Measurements from ENCODE around the gene NOL7. TPM values are rescaled to one million over a fixed set of nuclear protein-coding genes. Genes with fewer than 3 reads are reported as not detected.

NOL7 gene
- total RNA-seq, 4 donors from 2014 or later: 108 to 187 (median 125) TPM

DNA sequence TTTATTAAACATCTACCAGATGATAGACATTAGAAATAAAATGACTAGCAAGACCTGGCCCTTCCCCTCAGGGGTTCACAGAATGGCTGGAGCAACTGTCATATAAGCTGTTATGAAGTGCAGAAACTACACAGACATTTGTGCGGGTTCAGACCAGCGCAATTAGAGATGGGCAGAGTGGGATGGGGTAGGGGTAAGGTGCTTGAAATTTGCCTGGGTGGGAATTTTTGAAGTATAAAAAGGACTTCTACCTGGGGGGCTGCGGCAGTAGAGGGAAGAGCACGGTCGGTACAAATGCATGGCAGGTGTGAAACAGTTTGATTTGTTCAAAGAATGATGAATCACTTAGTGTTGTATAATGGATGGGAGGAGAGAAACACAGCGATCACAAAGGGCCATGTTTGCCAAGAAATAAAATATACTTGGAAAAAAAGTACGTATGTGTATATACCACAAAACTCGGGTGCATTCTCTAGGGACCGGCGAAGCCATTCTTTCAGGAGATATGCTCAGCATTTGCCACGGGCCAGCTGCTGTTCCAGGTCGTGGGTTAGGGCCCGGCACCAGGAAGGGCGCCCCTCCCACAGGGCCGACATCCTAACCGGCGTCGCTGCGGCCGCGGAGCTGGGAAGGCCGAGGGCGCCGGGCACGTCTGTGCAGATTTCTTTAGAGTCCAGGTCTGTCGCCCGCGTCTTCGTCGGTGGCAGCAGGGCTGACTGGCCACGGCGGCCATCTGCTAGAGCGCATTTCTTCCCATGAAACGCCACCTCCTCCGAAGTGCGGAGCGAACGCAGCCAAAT, 809 bp upstream of the NOL7 start:
- Histone ChIP-seq H3K27me3 (no peaks in the 10 kb centered on the region), H3K27ac (peak overlapping the region; percentile 32 to 91 (median 75)), H3K4me3 (peak overlapping the region; percentile 69 to 87 (median 75)), H3K4me1 (peaks cover 0 to 34% (median 13%) of the 10 kb centered on the region in 4 donors), H3K36me3 (peaks cover 0 to 38% (median 3%) of the 10 kb centered on the region in 3 donors), H3K9me3 (no peaks in the 10 kb centered on the region)
- DNase-seq (ENCODE audit: low spot score in 2 of 2): no peak
- WGBS, 2 donors: 6 to 8% methylated on average over 35 of the region's 38 CpGs
- TF ChIP-seq POLR2A (IDR thresholded peaks at IDR 0.05) (no peak), EP300 (IDR thresholded peaks at IDR 0.05) (no peak)
- TF ChIP-seq, protein P1, sequence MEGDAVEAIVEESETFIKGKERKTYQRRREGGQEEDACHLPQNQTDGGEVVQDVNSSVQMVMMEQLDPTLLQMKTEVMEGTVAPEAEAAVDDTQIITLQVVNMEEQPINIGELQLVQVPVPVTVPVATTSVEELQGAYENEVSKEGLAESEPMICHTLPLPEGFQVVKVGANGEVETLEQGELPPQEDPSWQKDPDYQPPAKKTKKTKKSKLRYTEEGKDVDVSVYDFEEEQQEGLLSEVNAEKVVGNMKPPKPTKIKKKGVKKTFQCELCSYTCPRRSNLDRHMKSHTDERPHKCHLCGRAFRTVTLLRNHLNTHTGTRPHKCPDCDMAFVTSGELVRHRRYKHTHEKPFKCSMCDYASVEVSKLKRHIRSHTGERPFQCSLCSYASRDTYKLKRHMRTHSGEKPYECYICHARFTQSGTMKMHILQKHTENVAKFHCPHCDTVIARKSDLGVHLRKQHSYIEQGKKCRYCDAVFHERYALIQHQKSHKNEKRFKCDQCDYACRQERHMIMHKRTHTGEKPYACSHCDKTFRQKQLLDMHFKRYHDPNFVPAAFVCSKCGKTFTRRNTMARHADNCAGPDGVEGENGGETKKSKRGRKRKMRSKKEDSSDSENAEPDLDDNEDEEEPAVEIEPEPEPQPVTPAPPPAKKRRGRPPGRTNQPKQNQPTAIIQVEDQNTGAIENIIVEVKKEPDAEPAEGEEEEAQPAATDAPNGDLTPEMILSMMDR (IDR thresholded peaks at IDR 0.05): no peak

DNA sequence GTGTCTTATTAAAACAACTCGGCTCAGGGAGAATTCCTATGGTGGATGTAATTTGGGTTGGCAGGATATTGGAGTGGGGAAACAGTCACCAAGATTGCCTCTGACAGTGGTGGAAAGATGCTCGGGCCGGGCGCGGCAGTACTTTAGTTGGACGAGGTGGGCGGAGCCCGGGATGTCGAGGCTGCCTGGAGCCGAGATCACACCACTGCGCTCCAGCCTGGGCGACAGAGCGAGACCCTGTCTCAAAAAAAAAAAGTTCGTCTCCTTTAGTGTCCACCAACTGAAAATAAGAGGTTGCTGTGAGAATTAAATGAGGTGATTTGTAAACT, 621 bp downstream of the NOL7 start:
- DNase-seq (ENCODE audit: low spot score in 2 of 2): peak; percentile 22 to 36
- Histone ChIP-seq H3K27ac (peak overlapping the region; percentile 70 to 91 (median 86)), H3K9me3 (no peaks in the 10 kb centered on the region), H3K4me3 (peak overlapping the region; percentile 69 to 87 (median 75)), H3K36me3 (peaks cover 0 to 52% (median 15%) of the 10 kb centered on the region in 3 donors), H3K4me1 (peaks cover 0 to 34% (median 13%) of the 10 kb centered on the region in 4 donors), H3K27me3 (no peaks in the 10 kb centered on the region)
- 0 to 2% methylated on average over 14 of the region's 14 CpGs for WGBS, 2 donors
- TF ChIP-seq EP300 (IDR thresholded peaks at IDR 0.05) (no peak), POLR2A (IDR thresholded peaks at IDR 0.05) (no peak)
- TF ChIP-seq, protein P1 (IDR thresholded peaks at IDR 0.05): no peak

DNA sequence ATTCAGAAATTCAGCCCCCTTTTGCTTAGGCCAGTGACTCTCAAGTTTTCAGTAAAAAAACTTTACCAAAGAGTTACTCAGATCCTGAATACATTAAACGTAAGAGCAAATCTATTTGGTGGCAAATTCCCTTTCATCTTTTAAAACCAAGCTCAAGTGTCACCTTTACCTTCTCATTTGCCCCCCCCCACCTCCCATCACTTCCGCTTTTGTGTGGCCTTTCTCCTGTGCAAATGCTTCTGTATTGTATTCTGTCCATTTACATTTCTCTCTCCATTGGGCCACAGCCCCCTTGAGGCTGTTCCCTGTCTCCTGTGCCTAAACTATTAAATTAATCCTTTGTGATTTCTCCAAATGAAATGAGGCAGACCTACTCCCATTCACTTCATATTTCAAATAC, 1.9 kb downstream of the NOL7 start:
- peaks cover 0 to 60% (median 20%) of the 10 kb centered on the region in 3 donors for H3K36me3 ChIP-seq
- WGBS, 2 donors: 71 to 76% methylated on average over 2 of the region's 2 CpGs
- peaks cover 0 to 34% (median 13%) of the 10 kb centered on the region in 4 donors for H3K4me1 ChIP-seq
- H3K4me3 ChIP-seq: no peak overlapping the region
- DNase-seq (ENCODE audit: low spot score in 2 of 2): no peak
- H3K27me3 ChIP-seq: no peaks in the 10 kb centered on the region
- H3K27ac ChIP-seq: peak overlapping the region in 2 of 4 donors; percentile 7 to 91
- no peak for TF ChIP-seq POLR2A (IDR thresholded peaks at IDR 0.05)
- TF ChIP-seq, protein P1 (IDR thresholded peaks at IDR 0.05): no peak
- no peak for TF ChIP-seq EP300 (IDR thresholded peaks at IDR 0.05)
- no peaks in the 10 kb centered on the region for H3K9me3 ChIP-seq

DNA sequence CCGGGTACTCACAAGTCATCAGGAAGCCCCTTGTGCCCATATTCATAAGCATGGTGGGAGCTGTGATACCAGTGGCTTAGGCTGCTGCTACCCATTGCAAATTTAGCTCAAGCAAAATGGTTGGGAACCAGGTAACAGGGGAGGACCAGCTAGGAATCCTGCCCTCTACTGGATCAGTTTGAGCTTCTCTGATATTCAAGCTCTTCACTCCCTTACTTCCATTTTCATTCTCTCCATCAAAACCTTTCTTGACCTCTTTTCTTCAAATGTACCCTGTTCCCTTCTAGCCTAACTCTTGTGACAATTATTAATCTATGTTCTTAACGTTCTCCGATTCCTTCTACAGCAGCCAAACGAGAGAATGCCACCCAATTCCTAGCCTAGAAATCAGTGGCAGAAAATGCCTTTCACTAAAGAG, 9.7 kb downstream of the NOL7 start:
- Histone ChIP-seq H3K27me3 (no peaks in the 10 kb centered on the region), H3K4me3 (no peak overlapping the region), H3K36me3 (peaks cover 0 to 84% (median 14%) of the 10 kb centered on the region in 3 donors), H3K27ac (no peak overlapping the region), H3K4me1 (peaks cover 0 to 9% (median 0%) of the 10 kb centered on the region in 4 donors), H3K9me3 (no peaks in the 10 kb centered on the region)
- no peak for DNase-seq (ENCODE audit: low spot score in 2 of 2)
- TF ChIP-seq POLR2A (IDR thresholded peaks at IDR 0.05): no peak
- TF ChIP-seq, protein P1 (IDR thresholded peaks at IDR 0.05): peak in 2 of 5 experiments; percentile 15 to 24
- TF ChIP-seq EP300 (IDR thresholded peaks at IDR 0.05): no peak
- WGBS, 2 donors: 59 to 67% methylated on average over 4 of the region's 4 CpGs

DNA sequence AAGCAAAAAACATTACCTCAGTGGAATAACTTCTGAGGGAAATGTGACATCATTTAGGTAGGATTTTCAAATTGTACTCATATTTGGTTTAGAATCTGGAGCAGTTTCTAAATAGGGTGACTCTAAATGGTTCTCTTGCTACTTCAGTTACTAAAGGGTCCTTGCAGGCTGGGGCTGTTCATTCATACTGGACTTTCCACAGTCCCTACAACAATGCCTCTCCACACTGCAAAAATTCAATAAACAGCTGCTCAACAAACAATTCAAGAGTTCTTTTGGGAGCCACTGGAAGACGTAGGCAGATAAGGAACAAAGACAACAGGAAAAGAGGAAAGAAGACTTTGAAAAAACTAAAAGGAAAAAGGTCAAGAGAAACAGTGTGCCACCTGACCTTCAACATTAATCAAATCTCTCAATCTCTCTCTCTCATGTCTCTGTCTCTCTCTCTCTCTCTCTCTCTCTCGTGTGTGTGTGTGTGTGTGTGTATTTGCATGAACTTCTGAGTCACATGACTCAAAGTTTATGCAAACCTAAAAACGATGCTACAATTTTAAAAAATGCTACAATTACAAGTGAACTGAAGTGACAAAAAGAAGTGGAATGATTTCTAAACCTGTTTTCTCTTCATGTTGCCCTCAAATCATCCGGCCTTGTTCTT, 14.5 kb downstream of the NOL7 start:
- Histone ChIP-seq H3K9me3 (no peaks in the 10 kb centered on the region), H3K4me1 (peaks cover 0 to 24% (median 0%) of the 10 kb centered on the region in 4 donors), H3K36me3 (peaks cover 0 to 70% (median 0%) of the 10 kb centered on the region in 3 donors), H3K27ac (peak overlapping the region in 1 of 4 donors; percentile 19), H3K27me3 (no peaks in the 10 kb centered on the region), H3K4me3 (no peak overlapping the region)
- TF ChIP-seq, protein P1 (IDR thresholded peaks at IDR 0.05): no peak
- 36 to 40% methylated on average over 4 of the region's 4 CpGs for WGBS, 2 donors
- no peak for DNase-seq (ENCODE audit: low spot score in 2 of 2)
